RPMI7951 (cell line): ENCODE data around the gene CDKL2. TPM values are rescaled to one million over a fixed set of nuclear protein-coding genes. Genes with fewer than 3 reads are reported as not detected.
A peak's percentile ranks its signal among the peaks of the same experiment; 100 is the strongest.
"Not testable (repeated sequence)": the region's sequence is repeated elsewhere in the genome, so short reads cannot be mapped to it uniquely, and the experiment has no call there.

ENCODE experiments used
- DNase-seq: peaks from one replicate; pipeline ENCODE4 v3.0.0-alpha.2; 2012; ENCODE audit warnings: low read depth
- total RNA-seq: library from RNA; depleted of rRNA; stranded (reverse); fragments of >200 nt; shearing (Covaris generic); gene quantifications from 2 replicates; pipeline ENCODE4 v1.2.3, GENCODE V29; 2014; rRNA removed

Gene CDKL2
- 2.1 and 2.9 TPM in 2 replicates for total RNA-seq

- peak; percentile 75 for DNase-seq
Measured at GRCh38 chr4:75630174-75630936, at the start of gene CDKL2. TSS of gene CDKL2 (minus strand) at chr4:75630528. CDS start at chr4:75625988, 4,540 bp downstream.

GRCh38 chr4:75678965-75679364 is 48.6 kb upstream of the CDKL2 start:
- DNase-seq = no peak

- DNase-seq = no peak
Measured at GRCh38 chr4:75678473-75678872, 48.1 kb upstream of the CDKL2 start.

DNA sequence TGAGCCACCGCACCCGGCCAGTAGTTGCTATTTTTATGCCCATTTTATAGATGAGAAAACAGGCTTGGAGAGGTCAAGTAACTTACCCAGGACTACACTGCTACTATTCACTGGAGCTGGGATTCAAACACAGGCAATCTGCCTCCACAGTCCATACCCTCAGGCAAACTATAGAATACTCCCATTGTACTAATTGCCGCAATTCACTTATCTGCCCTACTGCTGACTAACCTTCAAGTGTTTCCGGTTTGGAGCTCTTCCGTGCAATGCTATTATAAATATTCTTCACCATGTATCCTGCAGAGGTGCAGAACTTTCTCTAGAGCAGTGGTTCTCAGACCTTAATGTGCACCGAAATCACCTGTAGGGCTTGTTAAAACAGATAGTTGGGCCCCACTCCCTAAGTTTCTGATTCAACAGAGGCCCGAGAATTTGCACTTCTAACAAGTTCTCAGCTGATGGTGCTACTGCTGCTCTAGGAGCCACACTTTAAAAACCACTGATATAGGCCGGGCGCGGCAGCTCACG is 44.7 kb upstream of the CDKL2 start:
- DNase-seq = peak; percentile 73

GRCh38 chr4:75673959-75674328 is 43.6 kb upstream of the CDKL2 start:
- peak; percentile 38 for DNase-seq

DNA sequence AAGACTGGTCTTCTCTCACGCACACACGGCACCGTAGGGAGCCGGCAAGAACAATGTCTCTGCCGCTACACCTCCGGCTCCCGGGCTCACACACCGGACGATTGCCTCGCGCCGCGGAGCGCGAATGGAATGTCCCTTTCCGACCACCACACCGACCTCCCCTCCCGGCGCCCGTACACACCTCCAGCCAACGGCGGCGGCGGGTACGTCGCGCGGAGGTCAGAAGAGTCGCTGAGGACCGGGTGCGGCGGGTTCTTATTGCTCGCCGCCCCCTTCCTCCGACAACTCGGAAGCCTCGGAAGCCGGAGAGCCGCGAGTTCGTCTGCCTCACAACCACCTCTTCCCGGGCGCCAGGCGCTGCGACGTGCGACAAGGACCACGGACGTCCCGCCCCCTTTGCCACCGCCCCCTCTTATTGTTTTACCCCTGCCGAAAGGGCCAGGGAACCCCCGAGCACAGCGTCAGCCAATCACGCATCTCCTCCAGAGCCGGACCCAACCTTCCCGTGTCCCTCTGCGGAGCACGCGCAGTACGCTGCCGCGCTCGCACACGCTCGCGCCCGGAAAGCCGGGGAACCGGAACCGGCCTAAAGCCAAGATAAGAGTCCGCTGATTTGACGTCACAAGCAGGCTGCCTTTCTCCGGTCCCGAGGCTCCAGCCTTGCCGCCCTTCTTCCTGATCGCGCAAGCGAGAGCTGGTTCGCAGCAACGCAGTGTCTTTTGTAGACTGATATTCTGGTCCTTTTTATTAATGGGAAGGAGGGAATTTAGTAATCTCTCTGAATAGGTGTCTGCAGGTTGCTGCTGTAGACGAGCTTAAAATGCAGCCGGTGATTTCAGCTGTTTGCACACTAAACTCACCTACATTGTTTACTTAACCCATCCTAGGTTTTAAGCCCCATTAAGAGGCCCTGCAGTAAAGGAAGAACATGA is 43.0 kb upstream of the CDKL2 start, which contains the start of gene G3BP2:
Gene G3BP2, minus strand, starts transcription at position 385 of the 932 bp plus-strand sequence. CDS start 11,386 bp downstream, outside the sequence.
- DNase-seq = peak; percentile 96

DNA sequence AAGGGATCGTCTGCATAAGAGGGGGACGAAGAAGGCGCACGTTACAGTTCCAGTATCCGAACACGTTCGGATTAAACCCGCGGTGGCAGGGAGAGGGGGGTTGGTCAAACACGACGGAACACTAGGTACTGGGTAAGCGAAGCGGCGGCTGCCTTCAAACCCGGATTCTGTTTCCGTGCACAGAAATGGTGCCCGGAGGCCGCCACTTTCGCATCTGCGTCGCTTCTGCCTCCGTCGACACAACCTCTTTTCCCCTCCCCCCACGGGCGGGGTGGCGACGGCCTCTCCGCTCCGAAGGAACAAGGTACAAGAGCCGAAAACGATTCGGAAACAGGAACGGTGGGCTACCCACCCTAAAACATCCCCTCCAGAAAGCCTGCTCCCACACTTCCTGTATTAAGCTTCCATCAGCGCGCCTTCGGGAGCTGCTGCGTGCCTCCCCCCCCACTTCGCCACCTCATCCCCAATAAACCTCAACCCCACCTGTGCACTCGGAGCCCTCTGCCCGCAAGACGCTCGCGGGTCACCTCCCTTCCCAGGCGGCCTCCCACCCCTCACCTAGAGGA is 42.2 kb upstream of the CDKL2 start:
- DNase-seq = peak; percentile 47

DNA sequence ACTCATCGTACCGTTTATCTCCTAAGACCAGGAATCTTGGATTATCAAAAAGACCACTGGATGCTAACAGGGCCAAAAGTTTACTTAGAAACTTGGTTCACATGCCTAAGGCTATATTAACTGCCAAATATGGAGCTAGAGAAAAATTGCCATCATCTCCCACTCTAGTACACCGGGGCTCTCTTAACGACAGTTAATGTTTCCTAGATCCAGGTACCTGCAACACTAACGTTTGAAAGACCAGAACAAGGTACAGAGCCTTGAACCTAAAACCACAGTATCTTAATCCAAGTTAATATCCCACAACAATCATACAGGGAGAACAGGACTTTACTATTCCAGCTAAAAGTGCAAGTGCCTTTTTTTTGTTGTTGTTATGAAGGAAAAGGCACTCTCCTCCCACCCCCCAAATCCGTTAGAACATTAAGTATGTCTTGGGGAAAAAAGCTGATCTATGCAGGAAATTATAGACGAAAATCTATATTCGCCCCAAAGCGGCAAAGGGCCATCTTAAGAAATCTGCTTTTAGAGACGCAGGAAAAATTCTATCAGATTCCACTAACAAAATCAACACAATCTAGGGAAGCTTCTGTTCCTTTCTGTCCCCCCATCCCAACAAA is 41.6 kb upstream of the CDKL2 start:
- peak; percentile 11 for DNase-seq

GRCh38 chr4:75668596-75668995 is 38.3 kb upstream of the CDKL2 start:
- DNase-seq = no peak

DNA sequence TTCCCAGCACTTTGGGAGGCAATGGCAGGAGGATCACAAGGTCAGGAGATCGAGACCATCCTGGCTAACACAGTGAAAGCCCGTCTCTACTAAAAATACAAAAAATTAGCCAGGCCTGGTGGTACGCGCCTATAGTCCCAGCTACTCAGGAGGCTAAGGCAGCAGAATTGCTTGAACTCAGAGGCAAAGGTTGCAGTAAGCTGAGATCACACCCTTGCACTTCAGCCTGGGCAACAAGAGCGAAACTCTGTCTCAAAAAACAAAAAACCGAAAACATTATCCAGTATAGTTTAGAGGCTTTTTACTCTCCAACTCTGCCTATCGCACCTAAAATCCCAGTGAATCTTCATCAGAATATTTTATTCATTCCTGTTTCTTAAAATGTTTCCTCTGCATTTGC is 37.3 kb upstream of the CDKL2 start:
- DNase-seq = not testable (repeated sequence)

GRCh38 chr4:75666299-75666698 is 36.0 kb upstream of the CDKL2 start:
- no peak for DNase-seq

DNA sequence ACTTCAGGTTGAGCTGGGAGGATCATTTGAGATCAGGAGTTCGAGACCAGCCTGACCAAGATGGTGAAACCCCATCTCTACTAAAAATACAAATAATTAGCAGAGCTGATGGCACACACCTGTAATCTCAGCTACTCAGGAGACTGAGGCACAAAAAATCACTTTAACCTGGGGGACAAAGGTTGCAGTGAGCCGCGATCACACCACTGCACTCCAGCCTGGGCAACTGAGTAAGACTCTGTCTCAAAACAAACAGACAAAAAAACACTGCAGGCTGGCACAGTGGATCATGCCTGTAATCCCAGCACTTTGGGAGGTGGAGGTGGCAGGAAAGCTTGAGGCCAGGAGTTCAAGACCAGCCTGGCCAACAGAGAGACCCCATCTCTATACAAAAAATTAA is 34.3 kb upstream of the CDKL2 start:
- DNase-seq = not testable (repeated sequence)

DNA sequence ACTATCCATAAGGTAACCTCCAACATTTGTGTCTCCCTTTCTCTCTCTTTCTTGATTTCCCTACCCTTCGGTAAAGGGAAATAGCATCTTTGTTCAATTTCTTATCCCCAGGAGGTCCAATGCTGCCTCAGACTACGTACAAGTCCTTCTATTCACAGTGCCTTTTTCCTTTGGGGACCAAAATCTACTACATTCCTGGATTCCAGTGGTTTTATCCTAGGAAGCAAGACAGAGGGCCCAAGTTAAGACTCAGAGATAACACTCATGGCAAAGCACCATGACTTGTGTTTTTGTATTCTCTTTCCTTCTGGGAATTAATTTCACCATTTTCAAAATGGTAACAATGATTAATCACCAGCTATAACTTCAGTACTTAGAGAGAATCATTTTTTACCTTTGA is 32.3 kb upstream of the CDKL2 start:
- no peak for DNase-seq

- DNase-seq = no peak
Measured at GRCh38 chr4:75660491-75660890, 30.2 kb upstream of the CDKL2 start.

GRCh38 chr4:75659512-75660031 is 29.2 kb upstream of the CDKL2 start:
- DNase-seq = no peak

DNA sequence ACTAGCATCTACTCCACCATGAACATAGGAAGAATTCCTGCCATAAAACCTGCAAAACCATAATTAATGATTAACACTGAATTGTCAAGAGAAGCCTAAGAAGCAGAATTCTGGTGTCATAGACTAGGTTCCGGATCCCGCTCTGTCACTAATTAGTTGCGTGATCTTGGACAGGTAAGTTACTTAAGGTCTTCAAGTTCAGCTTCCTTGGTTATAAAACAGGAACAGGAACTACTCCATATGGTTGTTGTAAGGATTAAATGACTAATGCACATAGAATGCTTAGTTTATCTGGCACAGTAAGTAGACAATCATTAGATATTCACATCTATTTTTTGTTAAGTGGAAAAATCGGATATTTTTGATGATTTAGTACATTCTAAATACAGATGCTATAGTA is 28.5 kb upstream of the CDKL2 start:
- DNase-seq = no peak

DNA sequence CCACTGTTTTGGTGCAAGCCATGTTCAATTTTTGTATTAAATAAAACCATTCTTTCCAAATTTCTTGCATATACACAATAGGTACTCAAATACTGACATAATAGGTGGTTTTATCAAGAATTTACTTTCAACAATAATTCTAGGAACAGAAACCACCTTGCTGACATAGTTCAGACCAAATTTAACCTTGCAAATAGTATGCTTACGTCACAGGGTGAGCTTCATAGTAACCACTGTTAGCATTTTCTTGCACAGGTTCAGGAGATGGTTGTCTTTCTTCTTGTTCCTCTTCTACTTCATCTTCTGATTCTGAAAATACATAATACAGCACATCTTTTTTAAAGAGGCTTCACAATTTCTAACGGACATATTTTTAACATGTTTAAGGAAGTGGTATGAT is 25.2 kb upstream of the CDKL2 start:
- no peak for DNase-seq

DNA sequence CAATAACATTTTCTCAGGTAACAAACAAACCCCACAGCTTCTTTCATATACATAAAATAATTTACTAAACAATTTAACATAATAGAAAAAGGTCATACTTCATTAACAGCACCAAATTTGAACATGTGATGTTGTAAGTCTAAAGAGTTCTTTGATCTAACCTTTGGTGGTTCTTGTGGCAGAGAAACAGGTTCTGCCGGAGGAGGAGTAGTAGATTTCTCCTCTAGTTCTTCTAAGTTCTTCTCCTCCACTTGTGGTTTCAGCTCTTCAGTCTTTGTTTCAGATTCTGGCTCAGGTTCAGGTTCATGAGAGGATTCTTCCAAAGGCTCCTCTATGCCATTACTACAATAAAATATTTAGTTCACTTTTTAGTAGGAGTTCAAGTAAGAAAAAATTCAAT is 24.6 kb upstream of the CDKL2 start:
- no peak for DNase-seq

DNA sequence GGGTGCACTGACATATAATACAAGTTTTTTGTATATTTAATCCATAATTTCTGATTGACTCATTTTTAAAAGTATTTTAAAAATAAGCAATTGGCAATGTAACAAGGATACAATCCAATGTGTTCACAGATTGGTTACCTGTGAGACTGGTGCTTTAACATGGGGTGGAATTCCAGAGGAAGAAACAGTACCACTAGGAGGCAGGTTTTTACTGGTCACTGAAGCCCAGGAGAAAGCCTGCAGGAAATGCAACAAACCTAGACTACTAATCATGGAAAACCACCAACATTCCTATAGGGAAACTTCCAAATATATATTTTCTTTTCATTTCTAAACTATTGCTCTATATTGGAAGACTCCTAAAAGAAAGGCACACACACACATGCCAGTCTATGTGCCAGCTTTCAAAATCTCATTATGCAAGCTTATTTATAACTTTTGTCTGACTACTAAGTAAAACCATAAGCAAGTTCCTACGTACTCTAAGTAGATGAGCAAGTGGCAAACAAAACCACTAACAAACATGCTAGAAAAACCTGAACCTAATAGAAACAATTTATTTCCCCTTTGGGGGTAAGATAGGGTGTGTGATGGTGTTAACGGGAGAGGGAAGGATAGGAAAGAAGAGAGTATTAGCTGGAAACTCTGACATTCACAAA is 23.6 kb upstream of the CDKL2 start:
- peak; percentile 20 for DNase-seq

DNA sequence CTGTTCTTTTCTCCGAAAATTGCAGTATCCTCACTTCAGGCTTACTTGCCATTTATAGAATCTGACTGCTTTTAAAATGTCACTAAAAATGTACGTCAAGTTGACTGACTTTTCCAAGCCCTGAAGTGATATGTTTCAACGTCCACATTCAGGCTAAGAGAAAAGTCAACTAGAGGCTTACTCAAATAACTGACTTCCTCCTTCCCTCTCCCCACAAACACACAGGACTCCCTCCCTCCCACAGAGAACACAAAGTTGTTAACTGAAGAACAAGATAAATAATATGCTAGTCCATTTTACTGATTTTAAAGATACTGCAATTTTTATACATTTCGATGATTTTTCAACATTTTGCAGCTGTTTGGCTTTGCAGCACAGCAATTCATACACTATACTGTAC is 13.8 kb upstream of the CDKL2 start:
- DNase-seq = no peak

- no peak for DNase-seq
Measured at GRCh38 chr4:75643651-75644050, 13.3 kb upstream of the CDKL2 start.
